ENCODE data around the gene CORIN. TPM values are rescaled to one million over a fixed set of nuclear protein-coding genes. Genes with fewer than 3 reads are reported as not detected.

The CORIN gene
- polyA plus RNA-seq, 1 donor from 2014 or later: 0.25 TPM

- H2AFZ ChIP-seq (ENCODE audit: low read depth, low read length): no peak overlapping the region
- H3F3A ChIP-seq (ENCODE audit: insufficient read depth, low read length, poor library complexity, severe bottlenecking): no peaks in the 10 kb centered on the region
- H3K4me2 ChIP-seq (ENCODE audit: low read length): no peak overlapping the region
- H3K27ac ChIP-seq (ENCODE audit: low read length): no peak overlapping the region
- no peaks in the 10 kb centered on the region for H3K36me3 ChIP-seq (ENCODE audit: insufficient read depth, low read length)
- H3K27me3 ChIP-seq (ENCODE audit: insufficient read depth, low read depth, low read length): no peaks in the 10 kb centered on the region
- H3K4me3 ChIP-seq (ENCODE audit: low read length): no peak overlapping the region
- H3K9ac ChIP-seq (ENCODE audit: low read length): no peak overlapping the region
- no peaks in the 10 kb centered on the region for H3K9me2 ChIP-seq (ENCODE audit: insufficient read depth, low read length)
- no peak for TF ChIP-seq CTCF (IDR thresholded peaks at IDR 0.05; ENCODE audit: poor library complexity, severe bottlenecking)
- no peak for TF ChIP-seq SMC3 (conservative IDR thresholded peaks at IDR 0.05; ENCODE audit: poor library complexity)
- no peak for TF ChIP-seq TAF1 (IDR thresholded peaks at IDR 0.05; ENCODE audit: low read depth)
- no peak for TF ChIP-seq EZH2 (IDR thresholded peaks at IDR 0.05; ENCODE audit: borderline replicate concordance, insufficient read depth, low read length, poor library complexity, severe bottlenecking)
- no peak for TF ChIP-seq REST (IDR thresholded peaks at IDR 0.05; ENCODE audit: borderline replicate concordance)
- no peak for TF ChIP-seq RAD21 (conservative IDR thresholded peaks at IDR 0.05)
- no peak for TF ChIP-seq POLR2AphosphoS5 (IDR thresholded peaks at IDR 0.05)
- no peak for TF ChIP-seq EP300 (conservative IDR thresholded peaks at IDR 0.05; ENCODE audit: poor library complexity, severe bottlenecking)
- TF ChIP-seq MXI1 (conservative IDR thresholded peaks at IDR 0.05; ENCODE audit: poor library complexity, severe bottlenecking): no peak
- H4K20me1 ChIP-seq (ENCODE audit: insufficient read depth): no peaks in the 10 kb centered on the region
- H3K9me3 ChIP-seq (ENCODE audit: low read length): no peaks in the 10 kb centered on the region
- H3K79me2 ChIP-seq (replicated peaks; ENCODE audit: insufficient read depth, low read length): no peaks in the 10 kb centered on the region
Measured at GRCh38 chr4:47784222-47784621, 53.6 kb downstream of the CORIN start.

- no peak overlapping the region for H3K4me2 ChIP-seq (ENCODE audit: low read length)
- no peak overlapping the region for H3K4me3 ChIP-seq (ENCODE audit: low read length)
- H3F3A ChIP-seq (ENCODE audit: insufficient read depth, low read length, poor library complexity, severe bottlenecking): no peaks in the 10 kb centered on the region
- H4K20me1 ChIP-seq (ENCODE audit: insufficient read depth): no peaks in the 10 kb centered on the region
- H3K36me3 ChIP-seq (ENCODE audit: insufficient read depth, low read length): no peaks in the 10 kb centered on the region
- no peaks in the 10 kb centered on the region for H3K27me3 ChIP-seq (ENCODE audit: insufficient read depth, low read depth, low read length)
- no peaks in the 10 kb centered on the region for H3K79me2 ChIP-seq (replicated peaks; ENCODE audit: insufficient read depth, low read length)
- H3K9ac ChIP-seq (ENCODE audit: low read length): no peak overlapping the region
- H2AFZ ChIP-seq (ENCODE audit: low read depth, low read length): no peak overlapping the region
- no peaks in the 10 kb centered on the region for H3K9me3 ChIP-seq (ENCODE audit: low read length)
- H3K27ac ChIP-seq (ENCODE audit: low read length): no peak overlapping the region
- H3K9me2 ChIP-seq (ENCODE audit: insufficient read depth, low read length): no peaks in the 10 kb centered on the region
- TF ChIP-seq SMC3 (conservative IDR thresholded peaks at IDR 0.05; ENCODE audit: poor library complexity) (no peak), EZH2 (IDR thresholded peaks at IDR 0.05; ENCODE audit: borderline replicate concordance, insufficient read depth, low read length, poor library complexity, severe bottlenecking) (no peak), POLR2AphosphoS5 (IDR thresholded peaks at IDR 0.05) (no peak), REST (IDR thresholded peaks at IDR 0.05; ENCODE audit: borderline replicate concordance) (no peak)
Measured at GRCh38 chr4:47776353-47776752, 61.5 kb downstream of the CORIN start.
